NT2/D1 (cell line): ENCODE data around the gene CDH8.

Experiments used
- SUZ12 ChIP-seq: IDR thresholded peaks from 2 replicates; pipeline ENCODE4 v1.6.1; 2011; ENCODE audit not compliant: insufficient read length, insufficient read depth; ENCODE audit errors: extremely low read depth
- YY1 ChIP-seq: IDR thresholded peaks from 2 replicates; pipeline ENCODE4 v1.6.1; 2011; ENCODE audit not compliant: insufficient read length, insufficient read depth
- ZNF274 ChIP-seq: IDR thresholded peaks from 2 replicates; pipeline ENCODE4 v1.6.1; 2011; ENCODE audit warnings: mild to moderate bottlenecking, low read depth, low read length

DNA sequence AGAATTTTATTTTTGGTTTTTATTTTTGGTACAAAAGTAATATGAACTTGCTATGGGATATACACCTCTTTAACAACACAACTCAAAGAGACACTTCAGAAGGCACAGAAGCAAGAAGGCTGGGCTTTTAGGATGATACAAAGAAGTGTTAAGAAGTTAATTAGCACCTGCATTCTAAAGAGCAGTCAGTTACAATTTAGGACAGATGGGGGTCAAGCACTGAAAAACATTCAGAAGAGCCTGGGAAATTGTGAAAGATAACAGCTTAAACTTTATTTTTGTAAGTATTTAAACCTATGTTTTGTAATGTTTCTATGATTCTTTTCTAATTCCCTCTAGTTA lies 163.5 kb downstream of the CDH8 start:
- TF ChIP-seq ZNF274 (no peak), SUZ12 (no peak), YY1 (no peak)
